ENCODE measurements around the gene SARDH.

The SARDH gene

GRCh38 chr9:133661846-133662540, 76.2 kb downstream of the SARDH start:
- no peak for DNase-seq

DNA sequence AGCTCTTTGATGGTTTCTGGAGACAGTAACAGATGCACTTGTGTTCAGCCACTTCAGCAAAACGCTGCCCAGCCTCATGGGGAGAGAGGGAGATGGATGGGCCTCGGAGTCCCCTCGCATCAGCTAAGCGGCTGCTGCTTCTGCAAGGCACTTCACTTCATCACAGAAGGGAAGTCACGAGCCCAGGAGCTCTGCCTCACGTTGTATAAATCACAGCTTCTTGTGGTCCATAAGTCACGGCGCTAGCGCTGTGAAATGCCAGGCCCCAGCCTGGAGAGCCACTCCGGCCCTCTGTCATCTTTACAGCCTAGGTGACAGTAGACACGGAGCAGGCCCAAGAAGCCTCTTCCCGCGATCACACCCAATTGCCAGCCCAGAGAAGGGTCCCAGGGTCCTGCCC, 78.6 kb downstream of the SARDH start:
- DNase-seq = no peak

GRCh38 chr9:133658442-133659431, 79.4 kb downstream of the SARDH start:
- DNase-seq = no peak

GRCh38 chr9:133657120-133657661, 81.0 kb downstream of the SARDH start:
- no peak for DNase-seq

DNA sequence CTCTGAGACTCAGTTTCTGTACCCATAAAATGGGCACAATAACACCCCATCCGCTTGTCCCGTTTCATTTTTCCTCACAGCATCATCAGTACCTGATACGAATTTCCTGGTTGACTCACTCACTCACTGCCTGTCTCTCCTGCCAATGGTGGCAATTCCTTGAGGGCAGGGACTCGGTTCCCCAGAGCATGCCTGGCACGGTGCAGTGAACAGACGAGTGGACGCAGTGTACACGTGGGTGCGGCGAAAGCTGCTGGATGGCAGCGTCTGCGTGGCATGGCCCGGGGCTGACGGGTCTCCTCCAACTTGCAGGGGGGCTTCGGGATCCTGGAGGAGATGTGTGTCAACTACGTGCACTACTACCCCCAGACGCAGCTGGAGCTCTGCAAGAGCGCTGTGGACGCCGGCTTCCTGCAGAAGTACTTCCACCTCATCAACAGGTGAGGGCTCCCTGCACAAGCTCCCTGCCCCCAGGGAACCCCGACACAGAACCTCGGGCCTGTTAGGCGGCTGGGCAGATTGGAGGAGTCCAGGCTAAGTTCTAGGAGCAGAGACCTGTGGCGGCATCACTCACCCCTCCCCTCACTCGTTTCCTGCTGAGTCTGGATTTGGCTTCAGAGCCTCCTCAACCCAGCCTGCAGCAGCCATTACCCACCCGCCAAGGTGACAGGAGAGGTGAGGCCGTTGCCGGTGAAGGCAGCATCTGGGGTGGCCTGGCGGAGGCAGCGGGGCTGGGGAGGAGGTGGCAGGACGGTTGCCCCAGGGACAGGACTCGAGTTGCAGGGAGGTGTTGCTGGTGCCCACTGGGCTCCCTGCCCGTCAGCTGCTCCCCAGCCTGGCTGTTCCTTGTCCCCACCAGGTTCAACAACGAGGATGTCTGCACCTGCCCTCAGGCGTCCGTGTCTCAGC, 81.7 kb downstream of the SARDH start:
- DNase-seq = no peak

DNA sequence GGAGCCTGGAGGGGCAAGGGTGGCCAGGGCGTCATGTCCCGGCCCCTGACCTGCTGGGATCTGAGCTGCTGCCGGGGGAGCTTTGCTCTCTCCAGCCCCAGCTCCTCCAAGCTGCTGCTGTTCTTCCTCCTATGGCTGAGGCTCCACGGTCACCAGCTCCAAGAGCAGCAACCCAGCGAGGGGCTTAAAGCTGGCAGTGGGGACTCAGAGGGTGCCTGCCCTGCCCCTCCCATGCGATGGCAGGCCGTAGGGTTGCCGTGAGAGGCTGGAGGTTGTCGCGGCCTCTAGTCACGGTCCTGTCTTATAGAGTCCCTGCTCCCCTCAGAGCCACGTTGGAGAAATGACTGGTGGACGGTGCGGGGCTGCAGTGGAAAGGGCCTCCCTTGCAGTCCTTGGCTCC, 82.5 kb downstream of the SARDH start:
- no peak for DNase-seq

GRCh38 chr9:133654736-133655657, 83.2 kb downstream of the SARDH start:
- no peak for DNase-seq

DNA sequence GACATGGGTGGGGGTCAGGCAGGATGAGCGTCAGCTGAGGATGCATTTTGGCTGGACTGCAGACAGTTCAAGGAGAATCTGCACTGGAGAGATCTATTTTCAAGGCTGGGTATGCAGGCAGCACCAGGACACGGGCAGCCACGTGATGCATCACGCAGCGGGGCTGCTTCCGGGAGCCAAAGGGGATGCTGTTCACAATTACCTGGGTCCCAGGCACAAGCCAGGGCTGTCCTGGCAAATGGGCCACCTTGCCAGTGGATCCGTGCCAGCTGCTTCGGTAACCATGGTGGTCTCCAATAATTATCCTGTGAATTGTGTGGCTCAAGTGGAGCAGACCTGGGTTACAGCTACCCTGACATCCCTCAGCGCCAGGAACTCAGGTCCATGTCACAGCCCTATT, 84.5 kb downstream of the SARDH start:
- no peak for DNase-seq

DNA sequence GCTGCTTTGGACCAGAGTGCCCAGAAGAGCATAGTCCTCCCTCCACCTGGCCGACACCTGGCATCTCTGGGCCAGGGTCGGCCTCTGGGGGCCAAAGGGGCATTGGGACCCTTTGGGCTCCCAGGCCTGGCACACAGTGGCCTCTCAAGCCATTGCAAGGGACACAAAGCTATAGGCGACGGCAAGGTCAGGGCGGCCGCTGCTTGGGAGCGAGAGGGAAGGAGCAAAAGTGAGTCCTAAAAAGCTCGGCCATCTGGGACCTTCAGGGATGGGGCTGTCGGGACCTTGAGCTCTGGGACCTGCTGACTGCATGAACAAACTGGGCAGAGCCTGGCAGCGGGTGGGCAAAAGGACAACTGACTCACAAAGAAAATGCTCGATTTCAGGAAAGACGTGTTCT, 88.1 kb downstream of the SARDH start:
- no peak for DNase-seq

DNA sequence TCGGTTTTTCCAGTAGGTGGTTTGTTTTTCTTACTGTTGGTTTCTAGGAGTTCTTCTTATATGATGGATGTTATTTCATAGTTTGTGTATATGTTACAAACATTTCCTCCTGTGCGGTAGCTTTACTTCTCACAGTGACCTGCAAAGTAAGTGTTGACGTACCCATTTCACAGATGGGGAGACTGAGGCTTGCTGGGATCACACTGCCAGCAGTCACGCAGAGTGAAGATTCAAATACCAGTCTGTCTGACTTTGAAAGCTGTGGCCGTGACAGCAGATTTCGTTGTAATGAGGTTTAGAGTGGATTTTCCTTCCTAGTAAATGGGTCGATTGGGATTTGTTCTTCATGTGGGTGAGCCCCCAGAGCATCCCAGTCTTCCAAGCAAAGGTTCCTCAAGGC, 89.0 kb downstream of the SARDH start:
- no peak for DNase-seq

- DNase-seq = no peak
Measured at GRCh38 chr9:133647765-133648469, 90.2 kb downstream of the SARDH start.

GRCh38 chr9:133647148-133647547, 91.0 kb downstream of the SARDH start:
- no peak for DNase-seq

DNA sequence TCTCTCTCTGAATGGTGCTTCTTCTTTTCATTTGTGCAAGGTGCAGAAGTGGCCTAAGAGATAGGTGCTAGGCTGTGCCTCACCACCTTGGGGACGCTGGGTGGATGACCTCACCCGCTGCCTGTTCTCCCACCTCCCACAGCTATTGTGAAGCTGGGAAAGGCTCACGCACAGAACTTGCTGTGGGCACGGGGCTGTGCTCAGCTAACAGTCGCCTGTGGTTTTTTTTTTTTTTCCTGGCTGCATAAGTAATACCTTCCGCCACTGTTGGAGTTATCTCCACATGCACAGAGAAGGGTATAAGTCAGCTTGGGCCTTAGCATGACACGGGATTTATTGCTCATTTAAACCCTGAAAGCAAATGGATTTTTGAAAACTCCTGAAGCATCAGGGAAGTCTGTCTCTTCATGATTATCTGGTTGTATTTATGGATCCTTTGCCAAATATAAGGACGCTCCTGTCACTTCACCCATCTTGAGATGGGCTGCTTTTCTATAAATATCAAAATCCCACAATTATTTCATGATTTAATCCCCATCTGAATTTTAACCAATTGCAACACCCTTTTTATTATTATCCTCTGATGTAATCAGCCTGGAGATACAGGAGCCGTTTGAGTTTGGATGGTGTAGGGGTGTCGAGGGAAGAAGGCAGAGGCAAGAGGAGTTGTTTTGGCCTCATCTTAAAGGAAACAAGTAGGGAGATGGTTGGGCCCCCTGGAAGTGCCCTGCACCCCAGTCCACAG, 93.0 kb downstream of the SARDH start:
- DNase-seq = no peak

- DNase-seq = no peak
Measured at GRCh38 chr9:133643978-133644760, 94.0 kb downstream of the SARDH start.

DNA sequence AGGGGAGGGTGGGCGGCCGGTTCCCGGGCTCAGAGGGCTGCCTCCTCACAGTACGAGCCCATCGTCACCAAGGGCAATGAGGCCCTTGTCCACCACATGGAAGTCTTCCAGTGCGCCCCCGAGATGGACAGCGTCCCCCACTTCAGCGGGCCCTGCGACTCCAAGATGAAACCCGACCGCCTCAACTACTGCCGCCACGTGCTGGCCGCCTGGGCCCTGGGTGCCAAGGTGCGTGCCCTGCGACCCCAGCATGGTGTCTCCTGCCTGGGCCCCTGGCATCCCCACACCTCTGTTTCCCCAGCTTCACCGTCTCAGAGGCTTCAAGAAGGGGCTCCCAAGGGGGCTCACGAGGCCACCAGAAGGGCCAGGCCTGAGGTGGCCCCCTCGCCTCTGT, 94.8 kb downstream of the SARDH start:
- no peak for DNase-seq

- no peak for DNase-seq
Measured at GRCh38 chr9:133642708-133643361, 95.3 kb downstream of the SARDH start.

- DNase-seq = no peak
Measured at GRCh38 chr9:133641861-133642595, 96.1 kb downstream of the SARDH start.

- DNase-seq = no peak
Measured at GRCh38 chr9:133641396-133641655, 96.8 kb downstream of the SARDH start.
